Right lobe of liver (tissue), 6 donors: ENCODE results near the gene SDR9C7. TPM values are rescaled to one million over a fixed set of nuclear protein-coding genes. Genes with fewer than 3 reads are reported as not detected.
"Not testable (repeated sequence)": the region's sequence is repeated elsewhere in the genome, so short reads cannot be mapped to it uniquely, and the experiment has no call there.

ENCODE experiments used
- ATAC-seq, 4 donors: fragments of 200-7000 bp; cut with Tn5 transposase; one replicate each; pipeline ENCODE4 v1.9.1; 2020; ENCODE audit warnings: mild to moderate bottlenecking in 4 of 4, moderate library complexity in 4 of 4
- DNase-seq, 3 donors: peaks; one replicate each; pipeline ENCODE4 v3.0.0-alpha.2; 2020
- H3K27ac ChIP-seq, 3 donors: fragments of 200-600 bp; one replicate each; pipeline ENCODE4 v1.8.0; 2022
- H3K27me3 ChIP-seq, 2 donors: fragments of 200-600 bp; one replicate each; pipeline ENCODE4 v1.8.0; 2022
- H3K36me3 ChIP-seq, 4 donors: fragments of 200-600 bp; sonication (generic) in 1 of 4; one replicate each; pipeline versions ENCODE4 v1.5.1 to v1.8.0; 2017 to 2022; ENCODE audit warnings: control low read depth in 1 of 4
- H3K4me1 ChIP-seq, 4 donors: fragments of 200-600 bp; sonication (generic) in 1 of 4; one replicate each; pipeline versions ENCODE4 v1.5.1 to v1.8.0; 2017 to 2022; ENCODE audit warnings: control low read depth in 1 of 4
- H3K4me3 ChIP-seq, 3 donors: fragments of 200-600 bp; one replicate each; pipeline ENCODE4 v1.8.0; 2022
- H3K9me3 ChIP-seq, 4 donors: fragments of 200-600 bp; sonication (generic) in 1 of 4; one replicate each; pipeline versions ENCODE4 v1.5.1 to v1.8.0; 2017 to 2022; ENCODE audit warnings: control low read depth in 1 of 4
- CTCF ChIP-seq, 4 donors: fragments of 200-600 bp in 3 of 4; fragments of 450-650 bp in 1 of 4; IDR thresholded peaks; one replicate each; pipeline versions ENCODE4 v1.5.1 to v1.8.0; 2016 to 2022; ENCODE audit warnings: antibody characterized with exemption in 4 of 4, mild to moderate bottlenecking in 2 of 4
- POLR2A ChIP-seq: fragments of 450-650 bp; IDR thresholded peaks from one replicate; pipeline ENCODE4 v1.6.1; 2017; ENCODE audit warnings: antibody characterized with exemption, mild to moderate bottlenecking
- WGBS: methylation state at CpG from one replicate; pipeline ENCODE4 v1.1.6; 2018; ENCODE audit warnings: low coverage, low lambda C conversion rate; ENCODE audit not compliant: insufficient coverage; ENCODE audit errors: missing lambda C conversion rate; 5-methylcytosine and 5-hydroxymethylcytosine counted together
- intact Hi-C, 2 donors: fragments of 100-400 bp; cut with DNase I; formaldehyde crosslinking; loops; one replicate each; pipeline versions ENCODE4 v1.11.2 to v1.14.1; 2022
- total RNA-seq, 6 experiments: library from RNA; depleted of rRNA in 2 of 6; stranded (reverse); fragments of >200 nt in 2 of 6; fragmentation: NEBNext Ultra II Directional in 3 of 6; extraction: Animal tissue kit (Norgen Biotek cat#: 25700) in 3 of 6; gene quantifications; one replicate each; pipeline versions ENCODE4 v1.1.0 to v1.2.4, GENCODE V29; 2016 to 2023
- donor health status: DM: no; HTN: yes; CAD: no.
- donor health status: DM: no; HTN: no; CAD: no.
- donor health status: DM: no; HTN: no; CAD: no.
- donor health status: DM: no; HTN: yes; CAD: no.
- donor health status: DM: no; HTN: yes; CAD: no.

SDR9C7 gene
- total RNA-seq, 6 experiments from 2014 or later = not detected

- intact Hi-C loops = no loop called here
- DNase-seq = no peak
- Histone ChIP-seq H3K4me3 (no peak overlapping the region), H3K27me3 (no peaks in the 10 kb centered on the region), H3K4me1 (peaks cover 0 to 15% (median 0%) of the 10 kb centered on the region in 4 donors), H3K36me3 (peaks cover 0 to 44% (median 18%) of the 10 kb centered on the region in 4 donors), H3K27ac (peak overlapping the region in 1 of 3 donors; percentile 30), H3K9me3 (no peaks in the 10 kb centered on the region)
- peak in 2 of 4 donors; percentile 8 to 32 for ATAC-seq
- TF ChIP-seq CTCF (IDR thresholded peaks at IDR 0.05) = no peak
- TF ChIP-seq POLR2A = no peak
- WGBS = 90% methylated on average over 1 of the region's 2 CpGs
These were observed 14.7 kb upstream of the SDR9C7 start for GRCh38 chr12:56948881-56949280.

- Histone ChIP-seq H3K4me3 (no peak overlapping the region), H3K36me3 (peaks cover 0 to 40% (median 17%) of the 10 kb centered on the region in 4 donors), H3K4me1 (peaks cover 0 to 11% (median 0%) of the 10 kb centered on the region in 4 donors), H3K9me3 (no peaks in the 10 kb centered on the region), H3K27me3 (no peaks in the 10 kb centered on the region), H3K27ac (peak overlapping the region in 1 of 3 donors; percentile 30)
- ATAC-seq = peak in 1 of 4 donors; percentile 9
- DNase-seq = no peak
- TF ChIP-seq POLR2A (no peak), CTCF (IDR thresholded peaks at IDR 0.05) (no peak)
- intact Hi-C loops = no loop called here
These were observed 14.2 kb upstream of the SDR9C7 start for GRCh38 chr12:56948457-56948777.

GRCh38 chr12:56947633-56948456 lies 13.6 kb upstream of the SDR9C7 start:
- H3K27ac ChIP-seq = peak overlapping the region in 1 of 3 donors; percentile 30
- no peaks in the 10 kb centered on the region for H3K27me3 ChIP-seq
- peak in 3 of 4 donors; percentile 15 to 31 (median 22) for TF ChIP-seq CTCF (IDR thresholded peaks at IDR 0.05)
- no peak for TF ChIP-seq POLR2A
- intact Hi-C loops = no loop called here
- H3K9me3 ChIP-seq = no peaks in the 10 kb centered on the region
- H3K4me1 ChIP-seq = peaks cover 0 to 6% (median under 1%) of the 10 kb centered on the region in 4 donors
- ATAC-seq (peak; percentile 61 to 75 (median 72)), DNase-seq (no peak)
- H3K36me3 ChIP-seq = peaks cover 0 to 34% (median 15%) of the 10 kb centered on the region in 4 donors
- WGBS = 52% methylated on average over 3 of the region's 6 CpGs
- no peak overlapping the region for H3K4me3 ChIP-seq

GRCh38 chr12:56943878-56944277 lies 9.7 kb upstream of the SDR9C7 start:
- TF ChIP-seq POLR2A (no peak), CTCF (IDR thresholded peaks at IDR 0.05) (no peak)
- intact Hi-C loops = no loop called here
- 92% methylated on average over 4 of the region's 4 CpGs for WGBS
- Histone ChIP-seq H3K36me3 (no peaks in the 10 kb centered on the region), H3K27ac (no peak overlapping the region), H3K4me3 (no peak overlapping the region), H3K9me3 (no peaks in the 10 kb centered on the region), H3K4me1 (peaks cover 0 to 22% (median 10%) of the 10 kb centered on the region in 4 donors), H3K27me3 (no peaks in the 10 kb centered on the region)
- no peak for DNase-seq
- no peak for ATAC-seq

- H3K27me3 ChIP-seq, H3K4me3 ChIP-seq, intact Hi-C loops, H3K36me3 ChIP-seq, DNase-seq, H3K9me3 ChIP-seq, ATAC-seq: not testable (repeated sequence)
- Histone ChIP-seq H3K4me1 (peaks cover 0 to 22% (median 10%) of the 10 kb centered on the region in 4 donors), H3K27ac (peak overlapping the region in 1 of 3 donors; percentile 73)
- 67% methylated on average over 1 of the region's 1 CpG for WGBS
These were observed 9.2 kb upstream of the SDR9C7 start for GRCh38 chr12:56943374-56943773.
